Fibroblast of skin of right quadriceps (primary cell): ENCODE data around the gene CRYGS.
A peak's percentile ranks its signal among the peaks of the same experiment; 100 is the strongest.
"Not testable (repeated sequence)": the region's sequence is repeated elsewhere in the genome, so short reads cannot be mapped to it uniquely, and the experiment has no call there.

ENCODE experiments used
- DNase-seq: peaks from one replicate; pipeline ENCODE4 v3.0.0-alpha.2; 2013

CRYGS gene

GRCh38 chr3:186544281-186544680, at the start of gene CRYGS:
Gene CRYGS, minus strand, starts transcription at chr3:186544380. Its CDS starts 54 bp downstream, at chr3:186544326.
- peak; percentile 20 for DNase-seq

GRCh38 chr3:186593862-186594261, 49.7 kb upstream of the CRYGS start:
- DNase-seq: no peak

GRCh38 chr3:186592682-186593081, 48.5 kb upstream of the CRYGS start:
- no peak for DNase-seq

- no peak for DNase-seq
These were observed 46.6 kb upstream of the CRYGS start for GRCh38 chr3:186590580-186591295.

- DNase-seq: peak; percentile 24
These were observed 45.8 kb upstream of the CRYGS start for GRCh38 chr3:186589856-186590579.

- peak; percentile 26 for DNase-seq
These were observed 44.9 kb upstream of the CRYGS start for GRCh38 chr3:186589121-186589520.

GRCh38 chr3:186588632-186589031, 44.5 kb upstream of the CRYGS start:
- DNase-seq: no peak

- DNase-seq: no peak
These were observed 43.0 kb upstream of the CRYGS start for GRCh38 chr3:186587183-186587582.

- DNase-seq: not testable (repeated sequence)
These were observed 42.1 kb upstream of the CRYGS start for GRCh38 chr3:186586245-186586644.

- DNase-seq: no peak
These were observed 39.7 kb upstream of the CRYGS start for GRCh38 chr3:186583831-186584230.

GRCh38 chr3:186582541-186582940, 38.4 kb upstream of the CRYGS start:
- no peak for DNase-seq

GRCh38 chr3:186580785-186581184, 36.6 kb upstream of the CRYGS start:
- no peak for DNase-seq

- no peak for DNase-seq
These were observed 33.3 kb upstream of the CRYGS start for GRCh38 chr3:186577521-186577920.

GRCh38 chr3:186571644-186572013, 27.4 kb upstream of the CRYGS start:
- no peak for DNase-seq

GRCh38 chr3:186570941-186571643, 26.9 kb upstream of the CRYGS start:
- no peak for DNase-seq

- DNase-seq: peak; percentile 100
These were observed 26.1 kb upstream of the CRYGS start, which contains the start of gene DNAJB11 for GRCh38 chr3:186570096-186570940. Gene DNAJB11, plus strand, starts transcription at chr3:186570720. Its CDS starts 178 bp downstream, at chr3:186570898.

GRCh38 chr3:186569779-186570095, 25.6 kb upstream of the CRYGS start:
- no peak for DNase-seq

GRCh38 chr3:186569361-186569760, 25.2 kb upstream of the CRYGS start:
- DNase-seq: not testable (repeated sequence)

- DNase-seq: peak; percentile 86
These were observed 23.1 kb upstream of the CRYGS start, which contains the start of gene TBCCD1 for GRCh38 chr3:186567072-186567921. Gene TBCCD1, minus strand, starts transcription at chr3:186567339. Its CDS starts 3,010 bp downstream, at chr3:186564329.

- no peak for DNase-seq
These were observed 22.5 kb upstream of the CRYGS start for GRCh38 chr3:186566772-186567071.

GRCh38 chr3:186564586-186564985, 20.4 kb upstream of the CRYGS start:
- DNase-seq: no peak
